D721Med (cell line): Measurements from ENCODE around the gene OXER1.

Source experiments
- DNase-seq: peaks from one replicate; pipeline ENCODE4 v3.0.0; 2011; ENCODE audit warnings: low spot score; ENCODE audit not compliant: insufficient read length
- FAIRE-seq: peaks from 2 replicates; lab custom pipeline; 2011; peaks lifted over from hg19 to GRCh38; lab: Jason Lieb, UNC
- CTCF ChIP-seq: IDR thresholded peaks from 2 replicates; pipeline ENCODE4 v1.5.1; 2012; ENCODE audit warnings: mild to moderate bottlenecking, control low read depth; ENCODE audit not compliant: insufficient read depth; ENCODE audit errors: missing control alignments

Gene OXER1

GRCh38 chr2:42808301-42808700 is 44.4 kb upstream of the OXER1 start:
- DNase-seq (no peak), FAIRE-seq (no peak)
- no peak for TF ChIP-seq CTCF

- DNase-seq = no peak
- no peak for TF ChIP-seq CTCF
- no peak for FAIRE-seq
Observed at GRCh38 chr2:42806786-42807185, 42.9 kb upstream of the OXER1 start.

- no peak for DNase-seq
- FAIRE-seq = no peak
- no peak for TF ChIP-seq CTCF
Observed at GRCh38 chr2:42804891-42805290, 41.0 kb upstream of the OXER1 start.

GRCh38 chr2:42804338-42804737 is 40.4 kb upstream of the OXER1 start:
- DNase-seq (no peak), FAIRE-seq (no peak)
- no peak for TF ChIP-seq CTCF

GRCh38 chr2:42802150-42802549 is 38.2 kb upstream of the OXER1 start:
- FAIRE-seq = no peak
- TF ChIP-seq CTCF = no peak
- DNase-seq = no peak

GRCh38 chr2:42801381-42801780 is 37.4 kb upstream of the OXER1 start:
- FAIRE-seq = no peak
- DNase-seq = no peak
- no peak for TF ChIP-seq CTCF

- FAIRE-seq (no peak), DNase-seq (no peak)
- TF ChIP-seq CTCF = no peak
Observed at GRCh38 chr2:42800981-42801380, 37.0 kb upstream of the OXER1 start.
